Osteoblast (primary cell): ENCODE measurements around the gene DPP4. TPM values are rescaled to one million over a fixed set of nuclear protein-coding genes. Genes with fewer than 3 reads are reported as not detected.

ENCODE experiments used
- DNase-seq: peaks from one replicate; pipeline ENCODE4 v3.0.0; 2011; ENCODE audit warnings: low spot score, mixed read lengths; ENCODE audit not compliant: insufficient read length; ENCODE audit errors: missing footprints
- H2AFZ ChIP-seq: 2 replicates; pipeline ENCODE4 v1.6.0; 2011; ENCODE audit warnings: mild to moderate bottlenecking, low read length
- H3K27ac ChIP-seq: 2 replicates; pipeline ENCODE4 v1.5.1; 2011; ENCODE audit warnings: mild to moderate bottlenecking, low read depth, low read length, moderate library complexity
- H3K27me3 ChIP-seq: 2 replicates; pipeline ENCODE4 v1.6.0; 2012; ENCODE audit warnings: mild to moderate bottlenecking, control low read depth, inconsistent platforms, low read length, moderate library complexity; ENCODE audit not compliant: insufficient read depth
- H3K36me3 ChIP-seq: 2 replicates; pipeline ENCODE4 v1.5.1; 2011; ENCODE audit warnings: mild to moderate bottlenecking, low read length, control low read depth, moderate library complexity; ENCODE audit not compliant: insufficient read depth
- H3K4me1 ChIP-seq: 2 replicates; pipeline ENCODE4 v1.5.1; 2011; ENCODE audit warnings: mild to moderate bottlenecking, low read length, control low read depth, moderate library complexity; ENCODE audit not compliant: insufficient read depth
- H3K4me2 ChIP-seq: 2 replicates; pipeline ENCODE4 v1.6.0; 2011; ENCODE audit warnings: mild to moderate bottlenecking, low read length; ENCODE audit not compliant: insufficient read depth
- H3K4me3 ChIP-seq: fragments of 200-600 bp; sonication (generic); 3 replicates; pipeline ENCODE4 v1.5.1; 2012; ENCODE audit warnings: mild to moderate bottlenecking, low read length, inconsistent platforms; ENCODE audit not compliant: insufficient read depth
- H3K79me2 ChIP-seq: 2 replicates; pipeline ENCODE4 v1.6.0; 2012; ENCODE audit warnings: mild to moderate bottlenecking, low read length, control low read depth, inconsistent platforms; ENCODE audit not compliant: insufficient read depth
- H3K9me3 ChIP-seq: 2 replicates; pipeline ENCODE4 v1.5.1; 2011; ENCODE audit warnings: low read depth, low read length, control low read depth
- H4K20me1 ChIP-seq: 2 replicates; pipeline ENCODE4 v1.6.0; 2012; ENCODE audit warnings: mild to moderate bottlenecking, low read length, control low read depth; ENCODE audit not compliant: insufficient read depth
- CTCF ChIP-seq: IDR thresholded peaks from 2 replicates; pipeline ENCODE4 v1.5.1; 2011; ENCODE audit warnings: mild to moderate bottlenecking, low read depth, low read length, moderate library complexity; ENCODE audit errors: extremely low read depth
- total RNA-seq: library from RNA; depleted of rRNA; stranded (reverse); fragments of >200 nt; gene quantifications from 2 replicates; pipeline ENCODE4 v1.2.3, GENCODE V29; 2012

The DPP4 gene
- total RNA-seq, 1 donor = 192 TPM

- Histone ChIP-seq H2AFZ (no peak overlapping the region), H3K9me3 (no peaks in the 10 kb centered on the region), H3K4me1 (no peaks in the 10 kb centered on the region), H3K79me2 (no peaks in the 10 kb centered on the region), H3K36me3 (no peaks in the 10 kb centered on the region), H3K27me3 (no peaks in the 10 kb centered on the region), H4K20me1 (no peaks in the 10 kb centered on the region), H3K4me3 (no peak overlapping the region), H3K4me2 (no peak overlapping the region), H3K27ac (no peak overlapping the region)
- no peak for DNase-seq
- TF ChIP-seq CTCF = no peak
Observed at GRCh38 chr2:162002623-162003235, 71.3 kb downstream of the DPP4 start.

GRCh38 chr2:162000431-162000830, 73.6 kb downstream of the DPP4 start:
- H3K4me3 ChIP-seq = no peak overlapping the region
- TF ChIP-seq CTCF = no peak
- H3K4me1 ChIP-seq = no peaks in the 10 kb centered on the region
- no peaks in the 10 kb centered on the region for H4K20me1 ChIP-seq
- no peak overlapping the region for H3K27ac ChIP-seq
- no peak for DNase-seq
- H2AFZ ChIP-seq = no peak overlapping the region
- no peaks in the 10 kb centered on the region for H3K9me3 ChIP-seq
- H3K79me2 ChIP-seq = no peaks in the 10 kb centered on the region
- H3K36me3 ChIP-seq = no peaks in the 10 kb centered on the region
- no peak overlapping the region for H3K4me2 ChIP-seq
- H3K27me3 ChIP-seq = no peaks in the 10 kb centered on the region

DNA sequence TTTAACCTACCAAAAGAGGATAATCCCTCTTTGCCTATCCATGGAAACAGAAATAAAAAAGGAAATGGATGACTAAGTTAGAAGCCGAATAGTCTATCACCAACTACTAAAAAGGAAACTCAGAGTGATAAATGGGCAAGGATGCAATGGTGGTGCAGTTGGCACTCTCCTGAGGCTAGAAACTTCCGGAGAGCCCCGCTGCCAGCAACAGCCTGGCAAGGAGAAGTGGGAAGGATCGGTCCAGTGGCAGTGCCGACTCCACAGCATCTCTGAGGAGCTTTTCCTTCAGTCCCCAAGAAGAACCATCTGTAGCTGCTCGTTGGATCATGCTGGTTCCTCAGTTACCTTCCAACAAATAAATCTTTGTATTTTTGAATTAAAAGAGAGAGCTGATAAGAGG, 74.7 kb downstream of the DPP4 start:
- no peak overlapping the region for H3K27ac ChIP-seq
- no peaks in the 10 kb centered on the region for H3K4me1 ChIP-seq
- H3K4me3 ChIP-seq = no peak overlapping the region
- H2AFZ ChIP-seq = no peak overlapping the region
- no peaks in the 10 kb centered on the region for H3K27me3 ChIP-seq
- DNase-seq = no peak
- H3K36me3 ChIP-seq = no peaks in the 10 kb centered on the region
- H4K20me1 ChIP-seq = no peaks in the 10 kb centered on the region
- TF ChIP-seq CTCF = no peak
- H3K79me2 ChIP-seq = no peaks in the 10 kb centered on the region
- H3K4me2 ChIP-seq = no peak overlapping the region
- H3K9me3 ChIP-seq = no peaks in the 10 kb centered on the region

DNA sequence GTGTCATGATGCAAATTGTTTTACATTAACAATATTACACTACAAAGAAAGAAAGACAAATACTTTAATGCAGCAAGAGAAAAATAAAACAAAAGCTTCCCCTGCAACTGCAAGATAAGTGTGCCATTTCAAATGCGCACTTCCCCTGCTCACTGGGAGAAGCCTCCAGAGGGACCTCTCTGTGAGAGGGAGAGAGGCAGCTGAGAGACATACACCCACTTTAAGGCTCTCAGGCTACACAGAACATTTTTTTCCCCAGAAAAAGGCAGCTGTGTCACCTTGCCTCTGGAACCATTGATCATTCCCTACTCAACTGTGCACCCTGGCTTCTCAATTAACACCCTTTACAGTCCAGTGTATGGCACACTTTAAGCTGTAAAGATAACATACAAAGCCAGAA, 75.2 kb downstream of the DPP4 start:
- H3K36me3 ChIP-seq = no peaks in the 10 kb centered on the region
- no peaks in the 10 kb centered on the region for H3K9me3 ChIP-seq
- no peak overlapping the region for H3K27ac ChIP-seq

More for the DNA sequence above, 75.2 kb downstream of the DPP4 start:
- Histone ChIP-seq H3K4me1 (no peaks in the 10 kb centered on the region), H3K79me2 (no peaks in the 10 kb centered on the region), H3K4me2 (no peak overlapping the region), H4K20me1 (no peaks in the 10 kb centered on the region), H3K4me3 (no peak overlapping the region), H2AFZ (no peak overlapping the region), H3K27me3 (no peaks in the 10 kb centered on the region)
- no peak for TF ChIP-seq CTCF
- no peak for DNase-seq
